Stimulated activated effector memory CD8-positive, alpha-beta T cell treated with anti-CD3 and anti-CD28 coated beads, Interleukin-12 subunit alpha, Interleukin-12 subunit beta, amount 100 ng/mL, for 72 hours (primary cell): ENCODE data around the gene GATA3.

Experiments used
- ATAC-seq: fragments of 150-1000 bp; cut with Tn5 transposase; 2 replicates; pipeline ENCODE4 v1.10.0; 2021
- DNase-seq, 2 donors: peaks; one replicate each; pipeline ENCODE4 v3.0.0; 2021 to 2022; ENCODE audit warnings: low spot score in 2 of 2
- H3K27ac Mint-ChIP-seq: one replicate; pipeline ENCODE4 v1.8.0; 2022; ENCODE audit warnings: mild to moderate bottlenecking, mixed read lengths
- H3K36me3 Mint-ChIP-seq: one replicate; pipeline ENCODE4 v1.8.0; 2022; ENCODE audit warnings: mild to moderate bottlenecking, mixed read lengths
- H3K4me1 Mint-ChIP-seq: one replicate; pipeline ENCODE4 v1.8.0; 2022; ENCODE audit warnings: mixed read lengths
- H3K4me3 Mint-ChIP-seq: one replicate; pipeline ENCODE4 v1.8.0; 2022; ENCODE audit warnings: mild to moderate bottlenecking, mixed read lengths
- H3K9me3 Mint-ChIP-seq: one replicate; pipeline ENCODE4 v1.8.0; 2022; ENCODE audit warnings: mixed read lengths

Gene GATA3

DNA sequence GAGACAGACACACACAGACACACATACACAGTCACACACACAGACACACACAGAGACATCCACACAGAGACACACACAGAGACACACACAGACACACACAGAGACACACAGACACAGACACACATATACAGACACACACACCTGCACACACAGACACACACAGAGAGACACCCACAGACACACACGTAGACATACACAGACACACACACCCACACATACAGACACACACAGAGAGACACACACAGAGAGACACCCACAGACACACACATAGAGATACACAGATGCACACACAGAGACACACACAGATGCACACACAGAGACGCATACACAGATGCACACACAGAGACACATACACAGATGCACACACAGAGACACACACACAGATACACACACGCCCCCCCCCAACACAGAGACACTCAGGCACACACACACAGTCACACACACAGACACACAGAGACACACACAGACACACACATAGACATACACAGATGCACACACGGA lies 58.5 kb downstream of the GATA3 start:
- Mint-ChIP-seq H3K4me1 (no peaks in the 10 kb centered on the region), H3K4me3 (no peak overlapping the region), H3K9me3 (no peaks in the 10 kb centered on the region), H3K36me3 (no peaks in the 10 kb centered on the region), H3K27ac (no peak overlapping the region)
- ATAC-seq = no peak
- DNase-seq = no peak

DNA sequence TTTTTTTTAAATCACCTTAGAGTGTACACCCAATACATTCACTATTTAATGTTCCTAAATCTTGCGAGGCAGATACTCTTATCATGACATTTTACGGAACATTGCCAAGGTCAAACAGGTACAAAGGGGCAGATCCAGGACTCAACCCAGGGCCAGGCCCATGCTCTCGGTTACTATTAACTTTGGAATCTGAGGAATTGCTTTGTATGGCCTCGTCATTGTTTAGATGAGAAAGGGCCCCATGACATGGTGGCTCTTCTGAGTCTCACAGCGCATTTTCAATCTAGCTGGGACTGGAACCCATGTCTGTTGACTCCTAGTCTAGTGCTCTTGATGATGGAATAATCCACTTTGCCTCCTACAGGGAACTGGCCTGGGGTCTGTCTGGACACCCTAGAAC lies 59.1 kb downstream of the GATA3 start:
- Mint-ChIP-seq H3K27ac (no peak overlapping the region), H3K4me1 (no peaks in the 10 kb centered on the region), H3K9me3 (no peaks in the 10 kb centered on the region), H3K4me3 (no peak overlapping the region), H3K36me3 (no peaks in the 10 kb centered on the region)
- DNase-seq = no peak
- ATAC-seq = no peak

DNA sequence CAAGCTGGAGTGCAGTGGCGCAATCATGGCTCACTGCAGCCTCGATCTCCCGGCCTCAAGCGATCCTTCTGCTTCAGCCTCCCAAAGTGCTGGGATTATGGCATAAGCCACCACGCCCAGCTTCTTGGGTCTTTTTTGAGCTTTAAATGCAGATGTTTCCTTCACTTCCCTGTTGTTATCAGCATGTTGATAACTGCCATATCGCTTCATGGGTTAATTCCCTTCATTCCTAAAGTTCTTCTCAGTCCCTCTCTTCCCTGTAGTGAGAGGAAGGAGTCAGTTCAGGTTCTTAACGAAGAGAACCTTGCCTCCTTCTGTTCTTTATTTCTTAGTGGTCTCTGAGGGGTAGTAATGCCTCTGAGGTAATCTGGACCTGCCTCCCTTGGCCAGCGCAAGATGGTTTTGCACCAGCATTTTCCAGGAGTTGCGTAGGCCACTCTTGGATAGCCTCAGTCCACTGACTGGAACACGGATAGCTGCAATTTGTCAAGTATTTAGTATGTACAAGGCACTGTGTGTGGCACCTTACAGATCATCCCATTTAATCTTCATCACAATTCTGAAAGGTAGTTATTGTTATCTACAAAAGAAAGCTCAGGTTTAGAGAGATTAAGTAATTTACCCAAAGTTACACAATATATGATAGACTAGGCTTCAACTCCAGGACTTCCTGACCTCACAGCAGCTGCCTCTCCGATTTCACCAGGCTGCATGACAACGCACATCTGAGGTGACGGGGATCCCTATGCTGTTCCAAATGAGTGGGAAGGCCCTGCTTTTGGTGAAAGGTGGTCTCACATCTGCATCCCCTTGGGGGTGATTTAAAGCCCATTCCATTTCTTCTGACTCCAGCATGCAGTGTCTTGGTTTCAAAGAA lies 60.5 kb downstream of the GATA3 start:
- DNase-seq (no peak), ATAC-seq (no peak)
- Mint-ChIP-seq H3K36me3 (no peaks in the 10 kb centered on the region), H3K4me1 (no peaks in the 10 kb centered on the region), H3K4me3 (no peak overlapping the region), H3K9me3 (no peaks in the 10 kb centered on the region), H3K27ac (no peak overlapping the region)

DNA sequence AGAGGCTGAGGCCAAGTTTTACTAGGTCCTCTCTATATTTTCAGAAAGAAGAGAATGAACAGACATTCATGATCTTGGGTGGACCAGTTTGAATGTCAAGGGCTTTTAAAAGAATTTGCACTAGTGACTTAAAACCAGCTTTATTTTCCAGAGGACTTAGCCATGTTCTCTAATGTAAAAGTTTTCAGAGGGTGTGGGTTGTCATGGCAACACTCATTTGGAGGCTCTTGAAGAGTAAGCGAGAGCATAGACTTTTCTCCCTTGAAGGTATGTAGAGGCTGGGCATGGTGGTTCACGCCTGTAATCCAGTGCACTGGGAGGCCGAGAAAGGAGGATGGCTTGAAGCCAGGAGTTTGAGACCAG lies 61.1 kb downstream of the GATA3 start:
- Mint-ChIP-seq H3K27ac (no peak overlapping the region), H3K4me1 (no peaks in the 10 kb centered on the region), H3K4me3 (no peak overlapping the region), H3K36me3 (no peaks in the 10 kb centered on the region), H3K9me3 (no peaks in the 10 kb centered on the region)
- ATAC-seq (no peak), DNase-seq (no peak)

DNA sequence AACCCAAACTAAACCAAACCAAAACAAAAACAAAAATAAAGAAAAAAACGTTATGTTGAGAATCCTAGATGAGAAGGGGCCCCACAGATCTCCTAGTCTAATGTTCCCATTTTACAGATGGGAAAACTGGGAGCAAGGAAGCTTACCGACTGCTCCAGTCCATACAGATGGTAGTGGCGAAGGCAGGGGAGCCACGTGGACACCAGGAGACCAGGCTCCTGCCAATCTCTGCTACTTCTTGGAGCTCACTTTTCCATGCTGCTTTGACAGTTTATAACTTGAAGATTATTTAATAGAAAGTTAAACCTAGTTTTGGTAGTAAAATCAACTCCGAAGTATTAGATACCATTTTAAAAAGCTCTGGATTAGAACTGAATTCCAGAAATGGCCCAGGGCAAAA lies 62.0 kb downstream of the GATA3 start:
- Mint-ChIP-seq H3K4me3 (no peak overlapping the region), H3K9me3 (no peaks in the 10 kb centered on the region), H3K4me1 (no peaks in the 10 kb centered on the region), H3K27ac (no peak overlapping the region), H3K36me3 (no peaks in the 10 kb centered on the region)
- ATAC-seq (no peak), DNase-seq (no peak)

DNA sequence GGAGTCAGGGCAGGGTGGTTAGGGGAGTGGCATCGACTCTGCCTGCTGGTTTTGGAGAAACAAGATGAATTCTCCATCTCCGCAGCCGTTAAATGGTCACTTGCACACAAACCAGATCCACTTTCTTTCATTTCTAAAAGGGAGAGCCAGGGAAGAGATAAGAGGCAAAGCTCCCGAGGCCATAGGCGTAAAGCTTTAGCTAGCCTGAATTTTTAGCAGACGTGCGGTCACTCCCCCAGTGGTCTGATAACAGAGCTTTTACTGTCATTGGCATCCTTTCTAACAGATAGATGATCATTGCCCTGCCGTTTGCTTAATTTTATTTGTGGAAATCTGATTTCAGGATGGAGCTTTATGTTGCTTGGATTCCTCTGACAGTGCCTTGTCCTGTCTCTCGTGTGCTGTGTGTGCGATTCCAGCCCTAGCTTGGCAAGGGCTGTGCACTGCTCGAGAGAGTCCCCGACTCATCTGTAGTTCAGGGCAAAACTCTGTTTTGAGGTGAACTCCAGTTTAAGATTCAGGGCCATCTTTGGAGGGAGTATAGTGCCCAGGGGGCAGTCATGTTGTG lies 62.5 kb downstream of the GATA3 start:
- Mint-ChIP-seq H3K4me3 (no peak overlapping the region), H3K27ac (no peak overlapping the region), H3K9me3 (no peaks in the 10 kb centered on the region), H3K36me3 (no peaks in the 10 kb centered on the region), H3K4me1 (no peaks in the 10 kb centered on the region)
- no peak for ATAC-seq
- no peak for DNase-seq

DNA sequence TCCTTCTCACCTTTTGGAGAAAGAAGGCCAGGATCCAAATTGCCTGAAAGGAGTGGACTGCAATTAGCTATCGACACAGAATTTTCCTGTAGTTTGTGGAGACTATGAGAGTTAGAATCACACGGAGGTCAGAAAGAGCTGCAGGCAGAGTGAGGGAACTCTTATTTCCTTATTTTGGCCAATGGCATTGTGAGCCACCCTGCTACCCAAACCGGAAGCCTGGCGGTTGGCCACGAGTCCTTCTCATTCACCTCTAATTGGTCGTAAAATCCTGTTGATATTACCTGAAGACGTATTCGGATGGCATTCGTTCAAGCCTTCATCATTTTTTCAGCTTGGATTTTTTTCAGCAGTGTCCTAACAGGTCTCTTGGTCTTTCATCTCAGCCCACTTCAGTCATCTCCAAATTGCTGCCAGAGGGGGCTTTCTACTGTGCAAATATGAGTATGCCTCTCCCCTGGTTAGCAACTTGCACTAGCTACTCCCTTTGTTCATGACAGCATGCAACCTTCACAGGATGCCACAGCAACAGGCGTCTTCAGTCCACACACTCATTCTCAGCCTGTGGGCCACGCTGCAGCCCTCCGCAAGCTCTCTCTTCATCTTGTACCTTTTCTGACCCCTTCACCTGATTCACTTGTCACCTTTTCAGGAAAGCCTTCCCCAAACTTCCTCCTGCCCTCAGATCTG lies 66.9 kb downstream of the GATA3 start:
- Mint-ChIP-seq H3K9me3 (no peaks in the 10 kb centered on the region), H3K4me1 (no peaks in the 10 kb centered on the region), H3K27ac (peak overlapping the region; percentile 1), H3K36me3 (no peaks in the 10 kb centered on the region), H3K4me3 (no peak overlapping the region)
- peak; percentile 50 for ATAC-seq
- DNase-seq = no peak

DNA sequence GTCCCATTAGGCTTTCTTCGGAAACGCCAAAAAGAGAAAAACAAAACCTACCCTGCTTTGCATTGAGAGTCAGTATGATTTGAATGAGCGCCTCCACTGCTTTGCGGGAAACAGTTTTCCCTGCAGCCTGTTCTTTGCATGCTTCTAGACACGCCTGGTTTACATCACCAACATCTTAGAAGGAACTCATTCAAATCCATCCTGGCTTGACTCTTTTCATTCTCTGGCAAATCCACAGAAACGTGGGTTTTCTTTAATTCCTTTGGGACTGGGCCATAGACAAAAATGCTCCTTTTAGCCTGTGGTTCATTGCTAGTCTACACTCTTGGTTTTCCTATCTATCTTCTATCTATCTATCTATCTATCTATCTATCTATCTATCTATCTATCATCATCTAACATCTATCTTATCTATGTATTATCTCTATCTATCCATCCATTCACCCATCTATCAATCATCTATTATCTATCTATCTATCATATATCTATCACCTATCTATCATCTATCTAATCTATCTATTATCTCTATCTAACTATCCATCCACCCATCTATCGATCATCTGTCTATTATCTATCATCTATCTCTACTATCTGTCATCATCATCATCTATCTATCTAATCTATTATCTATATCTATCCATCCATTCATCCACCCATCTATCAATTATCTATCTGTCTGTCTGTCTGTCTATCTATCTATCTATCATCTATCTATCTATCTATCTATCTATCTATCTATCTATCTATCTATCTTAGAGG lies 68.3 kb downstream of the GATA3 start:
- Mint-ChIP-seq H3K4me3 (no peak overlapping the region), H3K27ac (no peak overlapping the region), H3K4me1 (no peaks in the 10 kb centered on the region), H3K9me3 (no peaks in the 10 kb centered on the region), H3K36me3 (no peaks in the 10 kb centered on the region)
- ATAC-seq (no peak), DNase-seq (no peak)

DNA sequence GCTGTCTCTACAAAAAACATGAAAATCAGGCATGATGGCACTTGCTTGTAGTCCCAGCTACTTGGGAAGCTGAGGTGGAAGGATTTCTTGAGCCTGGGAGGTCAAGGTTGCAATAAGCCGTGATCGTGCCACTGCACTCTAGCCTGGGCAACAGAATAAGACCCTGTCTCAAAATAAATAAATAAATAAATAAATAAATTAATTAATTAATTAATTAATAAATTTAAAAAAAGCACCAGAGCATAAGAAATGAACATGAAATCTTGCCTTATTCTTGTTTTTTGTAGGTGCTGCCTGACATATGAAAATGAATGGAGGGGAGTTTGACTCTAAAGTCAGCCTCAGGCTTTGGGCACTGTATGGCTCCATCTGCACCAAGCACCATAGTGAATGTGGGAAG lies 69.9 kb downstream of the GATA3 start:
- H3K4me3 Mint-ChIP-seq = no peak overlapping the region
- no peak overlapping the region for H3K27ac Mint-ChIP-seq
- H3K4me1 Mint-ChIP-seq = no peaks in the 10 kb centered on the region
- no peak for ATAC-seq
- no peaks in the 10 kb centered on the region for H3K9me3 Mint-ChIP-seq
- no peaks in the 10 kb centered on the region for H3K36me3 Mint-ChIP-seq
- no peak for DNase-seq
